Measurements from ENCODE around the gene GAS2.

Gene GAS2

DNA sequence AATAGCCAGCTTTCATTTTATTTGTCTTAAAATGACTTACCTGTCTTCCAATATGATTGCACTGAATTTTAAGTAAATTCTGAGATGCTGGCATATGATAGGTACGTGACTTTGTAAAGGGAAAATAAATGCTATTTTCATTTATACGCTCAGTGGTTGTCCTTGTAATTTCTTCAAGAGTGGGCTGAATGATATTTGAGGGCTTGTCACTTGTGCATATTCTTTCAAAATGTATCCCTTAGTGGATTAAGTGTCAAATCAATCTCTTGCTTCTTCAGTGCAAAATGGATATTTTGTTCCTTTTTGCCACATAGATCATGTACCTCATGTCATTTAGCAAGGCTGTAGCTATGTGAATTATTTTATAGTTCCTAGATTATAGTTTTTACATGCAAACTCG is 56.9 kb downstream of the GAS2 start:
- H3K4me3 ChIP-seq (ENCODE audit: low read depth, low read length): no peak overlapping the region
- TF ChIP-seq, protein P1, sequence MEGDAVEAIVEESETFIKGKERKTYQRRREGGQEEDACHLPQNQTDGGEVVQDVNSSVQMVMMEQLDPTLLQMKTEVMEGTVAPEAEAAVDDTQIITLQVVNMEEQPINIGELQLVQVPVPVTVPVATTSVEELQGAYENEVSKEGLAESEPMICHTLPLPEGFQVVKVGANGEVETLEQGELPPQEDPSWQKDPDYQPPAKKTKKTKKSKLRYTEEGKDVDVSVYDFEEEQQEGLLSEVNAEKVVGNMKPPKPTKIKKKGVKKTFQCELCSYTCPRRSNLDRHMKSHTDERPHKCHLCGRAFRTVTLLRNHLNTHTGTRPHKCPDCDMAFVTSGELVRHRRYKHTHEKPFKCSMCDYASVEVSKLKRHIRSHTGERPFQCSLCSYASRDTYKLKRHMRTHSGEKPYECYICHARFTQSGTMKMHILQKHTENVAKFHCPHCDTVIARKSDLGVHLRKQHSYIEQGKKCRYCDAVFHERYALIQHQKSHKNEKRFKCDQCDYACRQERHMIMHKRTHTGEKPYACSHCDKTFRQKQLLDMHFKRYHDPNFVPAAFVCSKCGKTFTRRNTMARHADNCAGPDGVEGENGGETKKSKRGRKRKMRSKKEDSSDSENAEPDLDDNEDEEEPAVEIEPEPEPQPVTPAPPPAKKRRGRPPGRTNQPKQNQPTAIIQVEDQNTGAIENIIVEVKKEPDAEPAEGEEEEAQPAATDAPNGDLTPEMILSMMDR (IDR thresholded peaks at IDR 0.05; ENCODE audit: borderline replicate concordance, insufficient read depth, low read depth, low read length): no peak

DNA sequence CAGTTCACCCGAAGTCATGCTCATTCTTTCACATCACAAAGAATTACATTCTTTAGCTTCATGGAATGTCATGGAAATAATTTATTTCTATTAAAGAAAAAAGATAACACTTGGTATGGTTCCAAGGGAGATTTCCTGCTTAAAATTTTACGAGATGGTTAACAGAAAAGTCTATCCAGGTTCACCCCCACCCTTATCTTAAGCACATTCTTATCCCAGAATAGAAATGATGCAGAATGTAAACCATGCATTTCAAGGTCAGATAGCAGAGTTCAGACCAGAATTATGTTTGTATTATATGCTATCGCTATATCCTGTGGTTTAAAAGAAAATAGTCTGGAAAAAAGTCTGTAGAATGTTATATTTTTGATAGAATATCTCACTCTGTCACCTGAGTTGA is 58.7 kb downstream of the GAS2 start:
- TF ChIP-seq, protein P1 (IDR thresholded peaks at IDR 0.05; ENCODE audit: borderline replicate concordance, insufficient read depth, low read depth, low read length): no peak
- no peak overlapping the region for H3K4me3 ChIP-seq (ENCODE audit: low read depth, low read length)

DNA sequence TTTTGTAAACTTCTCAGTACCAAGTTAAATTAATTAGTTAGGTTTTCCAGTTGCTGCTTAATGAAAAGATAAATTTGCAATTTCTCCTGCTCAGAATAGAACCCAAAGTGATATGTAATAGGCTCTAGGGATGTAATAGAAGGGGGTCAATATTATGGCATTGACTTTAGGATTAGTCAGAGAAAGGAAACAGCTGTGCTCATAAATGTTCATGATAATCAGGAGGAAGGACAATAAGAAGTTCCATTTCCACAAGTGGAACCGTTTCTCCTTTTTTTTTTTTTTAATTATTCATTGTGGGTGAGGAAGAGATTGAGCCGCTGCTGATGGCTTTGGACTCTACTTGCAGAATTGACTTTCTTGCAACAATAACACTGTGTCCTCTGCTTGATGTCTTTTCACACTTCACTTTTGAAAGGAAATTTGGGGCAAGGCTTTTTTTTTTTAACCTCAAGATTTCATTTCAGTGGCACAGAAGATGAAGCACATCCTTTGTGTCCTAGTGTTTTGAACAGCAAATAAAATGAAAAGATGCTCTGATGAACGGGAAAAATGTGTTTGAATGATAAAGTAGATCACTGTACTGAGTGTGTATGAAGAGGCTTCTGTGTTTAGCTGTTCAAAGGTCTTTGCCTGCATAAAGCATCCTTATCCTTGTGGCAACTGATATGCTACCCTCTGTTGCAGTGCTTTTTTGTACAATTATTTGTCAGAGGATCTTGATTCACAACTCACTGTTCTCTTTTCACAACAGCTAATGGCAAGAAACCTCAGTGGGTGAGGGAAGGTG is 62.4 kb downstream of the GAS2 start:
- H3K4me3 ChIP-seq (ENCODE audit: low read depth, low read length): no peak overlapping the region
- TF ChIP-seq, protein P1 (IDR thresholded peaks at IDR 0.05; ENCODE audit: borderline replicate concordance, insufficient read depth, low read depth, low read length): no peak

DNA sequence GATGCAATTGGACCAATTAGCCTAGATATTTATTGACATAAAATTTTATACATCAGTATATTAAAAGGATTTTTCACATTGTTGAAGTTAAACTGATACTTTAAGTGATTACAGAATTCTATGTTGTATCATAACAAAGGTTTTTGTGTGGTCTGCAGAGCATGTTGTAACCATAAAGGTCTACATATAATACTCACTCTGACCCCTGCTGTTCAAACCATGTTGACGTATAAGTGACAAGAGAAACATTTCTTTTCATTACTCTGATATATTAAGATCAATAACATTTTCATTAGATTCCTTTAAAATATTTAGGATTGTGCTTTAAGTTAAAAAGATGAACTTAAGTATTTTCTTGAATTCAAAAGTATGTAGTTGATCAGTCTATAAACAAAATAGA is 63.9 kb downstream of the GAS2 start:
- no peak overlapping the region for H3K4me3 ChIP-seq (ENCODE audit: low read depth, low read length)
- TF ChIP-seq, protein P1 (IDR thresholded peaks at IDR 0.05; ENCODE audit: borderline replicate concordance, insufficient read depth, low read depth, low read length): no peak

DNA sequence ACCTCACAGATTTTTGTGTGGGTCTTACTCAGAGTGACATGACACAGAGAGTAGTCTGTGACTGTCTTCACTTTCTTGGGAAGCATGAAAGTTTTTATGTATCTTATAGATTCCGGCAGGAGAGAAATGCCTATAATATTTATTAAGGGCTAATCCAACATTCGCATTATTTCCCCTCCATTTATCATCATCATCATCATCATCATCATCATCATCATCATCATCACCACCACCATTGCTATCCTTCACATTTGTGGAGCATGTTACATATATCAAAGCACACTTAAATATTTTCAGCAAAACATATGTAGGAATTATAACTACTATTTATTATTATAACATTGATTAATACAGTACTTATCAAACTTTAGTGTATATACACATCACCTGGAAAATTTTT is 66.2 kb downstream of the GAS2 start:
- H3K4me3 ChIP-seq (ENCODE audit: low read depth, low read length): no peak overlapping the region
- TF ChIP-seq, protein P1 (IDR thresholded peaks at IDR 0.05; ENCODE audit: borderline replicate concordance, insufficient read depth, low read depth, low read length): no peak

DNA sequence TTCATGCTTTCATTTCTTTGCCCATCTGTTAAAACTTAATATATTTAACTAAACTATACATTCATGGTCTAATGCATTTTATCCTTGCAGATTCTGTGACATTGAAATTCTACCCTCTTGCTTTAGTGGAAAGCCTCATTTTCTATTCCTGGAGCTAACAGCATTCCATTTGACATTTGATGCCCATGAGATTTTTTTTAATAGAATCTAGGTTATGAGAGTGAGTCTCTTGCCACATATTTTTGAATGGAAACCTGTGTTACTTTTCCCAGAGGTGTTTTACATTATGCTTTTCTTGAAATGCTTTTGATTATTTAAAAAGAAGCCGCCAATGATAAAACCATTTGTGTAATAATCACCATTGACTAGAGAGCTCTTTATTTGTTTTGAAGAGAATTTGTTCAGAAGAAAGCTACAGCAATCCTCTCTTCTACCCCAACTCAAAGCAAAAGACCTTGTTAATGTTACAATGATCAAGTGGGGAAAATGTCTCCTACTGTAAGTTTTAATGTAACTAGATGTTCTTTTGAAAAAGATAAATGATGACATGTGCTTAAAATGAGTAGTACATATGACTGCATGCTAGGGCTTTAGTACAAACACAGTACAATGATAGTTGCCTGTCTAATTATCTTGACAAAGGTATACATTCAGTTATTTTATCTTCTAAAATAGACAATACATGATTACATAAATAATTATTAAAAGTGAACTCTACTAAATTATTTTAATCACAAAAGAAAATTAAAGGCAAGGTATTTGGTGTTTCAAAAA is 67.3 kb downstream of the GAS2 start:
- TF ChIP-seq, protein P1 (IDR thresholded peaks at IDR 0.05; ENCODE audit: borderline replicate concordance, insufficient read depth, low read depth, low read length): no peak
- no peak overlapping the region for H3K4me3 ChIP-seq (ENCODE audit: low read depth, low read length)
